HG02884 (cell line): ENCODE results near the gene WNT1.

Source experiments
- ATAC-seq: cut with Tn5 transposase; IDR thresholded peaks from one replicate; pipeline ENCODE4 v1.9.1; 2021; ENCODE audit warnings: mild to moderate bottlenecking, moderate library complexity; ENCODE audit not compliant: unreplicated experiment

Gene WNT1

DNA sequence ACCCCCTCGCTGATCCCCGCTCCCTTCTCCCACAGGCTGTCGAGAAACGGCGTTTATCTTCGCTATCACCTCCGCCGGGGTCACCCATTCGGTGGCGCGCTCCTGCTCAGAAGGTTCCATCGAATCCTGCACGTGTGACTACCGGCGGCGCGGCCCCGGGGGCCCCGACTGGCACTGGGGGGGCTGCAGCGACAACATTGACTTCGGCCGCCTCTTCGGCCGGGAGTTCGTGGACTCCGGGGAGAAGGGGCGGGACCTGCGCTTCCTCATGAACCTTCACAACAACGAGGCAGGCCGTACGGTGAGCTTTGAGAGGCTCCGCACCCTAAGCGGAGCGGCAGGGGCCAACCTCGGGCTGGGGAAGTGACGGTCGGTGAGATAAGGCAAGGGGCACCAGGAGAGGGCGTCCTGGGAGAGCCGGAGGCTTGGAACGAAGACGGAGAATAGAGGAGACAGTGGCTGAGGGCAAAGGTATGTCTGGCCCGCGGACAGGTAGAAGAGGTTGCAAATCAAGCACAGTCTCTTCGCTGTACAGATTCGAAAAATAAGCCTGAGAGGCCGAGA, 2.3 kb downstream of the WNT1 start:
- ATAC-seq: no peak

DNA sequence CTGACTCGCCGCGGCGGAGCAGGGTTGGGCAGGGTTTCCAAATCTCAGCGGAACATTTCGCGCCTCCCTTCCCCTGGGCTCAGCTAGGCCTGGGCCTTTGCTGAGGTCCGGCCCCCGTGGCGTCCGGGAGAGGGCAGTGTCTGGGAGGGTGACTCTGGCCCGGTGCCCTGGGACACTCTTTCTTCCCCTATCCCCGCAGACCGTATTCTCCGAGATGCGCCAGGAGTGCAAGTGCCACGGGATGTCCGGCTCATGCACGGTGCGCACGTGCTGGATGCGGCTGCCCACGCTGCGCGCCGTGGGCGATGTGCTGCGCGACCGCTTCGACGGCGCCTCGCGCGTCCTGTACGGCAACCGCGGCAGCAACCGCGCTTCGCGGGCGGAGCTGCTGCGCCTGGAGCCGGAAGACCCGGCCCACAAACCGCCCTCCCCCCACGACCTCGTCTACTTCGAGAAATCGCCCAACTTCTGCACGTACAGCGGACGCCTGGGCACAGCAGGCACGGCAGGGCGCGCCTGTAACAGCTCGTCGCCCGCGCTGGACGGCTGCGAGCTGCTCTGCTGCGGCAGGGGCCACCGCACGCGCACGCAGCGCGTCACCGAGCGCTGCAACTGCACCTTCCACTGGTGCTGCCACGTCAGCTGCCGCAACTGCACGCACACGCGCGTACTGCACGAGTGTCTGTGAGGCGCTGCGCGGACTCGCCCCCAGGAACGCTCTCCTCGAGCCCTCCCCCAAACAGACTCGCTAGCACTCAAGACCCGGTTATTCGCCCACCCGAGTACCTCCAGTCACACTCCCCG, 3.0 kb downstream of the WNT1 start:
- no peak for ATAC-seq

DNA sequence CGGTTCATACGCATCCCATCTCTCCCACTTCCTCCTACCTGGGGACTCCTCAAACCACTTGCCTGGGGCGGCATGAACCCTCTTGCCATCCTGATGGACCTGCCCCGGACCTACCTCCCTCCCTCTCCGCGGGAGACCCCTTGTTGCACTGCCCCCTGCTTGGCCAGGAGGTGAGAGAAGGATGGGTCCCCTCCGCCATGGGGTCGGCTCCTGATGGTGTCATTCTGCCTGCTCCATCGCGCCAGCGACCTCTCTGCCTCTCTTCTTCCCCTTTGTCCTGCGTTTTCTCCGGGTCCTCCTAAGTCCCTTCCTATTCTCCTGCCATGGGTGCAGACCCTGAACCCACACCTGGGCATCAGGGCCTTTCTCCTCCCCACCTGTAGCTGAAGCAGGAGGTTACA, 3.6 kb downstream of the WNT1 start:
- no peak for ATAC-seq

DNA sequence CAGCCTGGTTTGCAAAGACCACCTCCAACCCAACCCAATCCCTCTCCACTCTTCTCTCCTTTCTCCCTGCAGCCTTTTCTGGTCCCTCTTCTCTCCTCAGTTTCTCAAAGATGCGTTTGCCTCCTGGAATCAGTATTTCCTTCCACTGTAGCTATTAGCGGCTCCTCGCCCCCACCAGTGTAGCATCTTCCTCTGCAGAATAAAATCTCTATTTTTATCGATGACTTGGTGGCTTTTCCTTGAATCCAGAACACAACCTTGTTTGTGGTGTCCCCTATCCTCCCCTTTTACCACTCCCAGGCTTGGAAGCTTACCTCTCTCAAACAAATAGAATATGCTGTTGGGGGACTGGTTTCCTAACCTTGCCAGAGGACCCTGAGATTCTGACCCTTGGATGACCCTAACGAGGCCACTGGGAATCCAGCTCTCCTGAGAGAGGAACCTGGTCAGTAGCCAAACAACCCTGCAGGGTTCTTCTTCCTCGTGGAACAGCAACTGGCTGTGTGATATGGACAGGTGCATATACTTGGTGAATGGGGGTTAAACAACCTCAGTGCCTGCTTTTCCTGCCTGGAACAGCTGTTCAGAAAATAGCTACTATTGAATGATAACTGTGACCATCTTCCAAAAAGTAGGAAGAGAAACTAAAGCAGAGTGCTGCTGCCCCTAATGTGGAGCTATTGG, 4.4 kb downstream of the WNT1 start:
- ATAC-seq: no peak

DNA sequence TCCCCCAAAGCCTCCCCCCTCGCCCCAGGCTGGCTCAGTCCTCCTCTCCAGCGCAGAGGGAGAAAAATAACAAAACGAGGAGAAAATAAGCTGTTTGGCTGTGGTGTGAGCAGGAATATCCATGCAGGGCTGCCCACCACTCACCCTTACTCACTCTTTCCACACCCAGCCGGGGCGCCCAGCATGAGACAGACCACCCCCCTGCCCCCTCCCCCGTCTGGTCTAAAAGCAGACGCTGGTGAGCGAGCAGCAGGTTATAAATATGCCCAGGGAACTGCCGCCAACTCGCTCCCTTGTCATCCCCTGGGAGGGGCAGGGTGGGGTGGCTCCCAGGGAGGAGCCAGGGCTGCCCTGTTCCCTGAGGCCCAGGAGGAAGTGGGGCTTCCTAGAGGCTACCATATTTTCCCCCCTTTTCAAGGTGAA, 7.4 kb downstream of the WNT1 start:
- ATAC-seq: no peak

DNA sequence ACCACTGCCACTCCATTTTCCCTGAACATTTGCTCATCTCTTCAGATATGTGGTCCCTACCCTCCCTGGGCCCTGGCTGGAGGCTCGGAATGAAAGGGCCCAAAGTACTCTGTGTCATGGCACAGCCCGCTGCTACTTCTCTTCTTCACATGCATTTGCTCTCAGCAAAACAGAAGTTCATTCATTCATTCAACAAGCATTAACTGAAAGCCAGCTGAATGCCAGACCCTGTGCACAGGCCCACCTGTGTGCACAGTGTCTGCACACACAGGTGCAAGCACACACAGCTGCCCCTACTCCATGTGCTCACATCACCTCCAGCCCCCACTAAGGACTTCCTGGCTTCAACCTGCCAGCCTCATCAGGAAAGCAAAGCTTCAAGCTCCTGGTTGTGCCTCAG, 7.8 kb downstream of the WNT1 start:
- ATAC-seq: no peak

DNA sequence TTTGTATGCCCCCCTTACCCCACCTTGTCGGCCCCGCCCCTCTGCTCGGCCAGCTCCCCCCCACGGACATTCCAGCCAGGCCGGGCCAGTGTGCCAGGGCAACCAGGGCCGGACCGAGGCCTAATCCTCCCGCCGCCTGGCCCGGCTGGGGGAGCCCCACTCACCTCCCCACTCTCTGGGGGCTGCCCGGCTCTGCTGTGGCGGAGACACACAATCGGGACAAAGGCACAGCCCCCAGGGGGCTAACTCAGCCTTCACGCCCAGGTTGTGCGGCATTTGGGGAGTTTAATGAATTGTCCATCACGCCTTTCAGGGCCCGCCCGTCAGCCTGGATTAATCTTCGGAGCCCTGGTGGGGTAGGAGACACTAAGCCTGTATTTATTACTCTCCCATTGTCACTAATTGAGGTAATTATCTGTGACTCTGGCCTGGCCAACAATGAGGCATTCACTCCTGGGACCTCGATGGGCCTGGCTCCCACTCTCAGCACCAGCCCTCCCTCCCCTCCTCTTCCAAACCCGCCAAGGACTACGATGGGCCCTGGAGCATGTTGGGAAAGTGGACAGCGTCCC, 8.7 kb downstream of the WNT1 start:
- ATAC-seq: no peak

DNA sequence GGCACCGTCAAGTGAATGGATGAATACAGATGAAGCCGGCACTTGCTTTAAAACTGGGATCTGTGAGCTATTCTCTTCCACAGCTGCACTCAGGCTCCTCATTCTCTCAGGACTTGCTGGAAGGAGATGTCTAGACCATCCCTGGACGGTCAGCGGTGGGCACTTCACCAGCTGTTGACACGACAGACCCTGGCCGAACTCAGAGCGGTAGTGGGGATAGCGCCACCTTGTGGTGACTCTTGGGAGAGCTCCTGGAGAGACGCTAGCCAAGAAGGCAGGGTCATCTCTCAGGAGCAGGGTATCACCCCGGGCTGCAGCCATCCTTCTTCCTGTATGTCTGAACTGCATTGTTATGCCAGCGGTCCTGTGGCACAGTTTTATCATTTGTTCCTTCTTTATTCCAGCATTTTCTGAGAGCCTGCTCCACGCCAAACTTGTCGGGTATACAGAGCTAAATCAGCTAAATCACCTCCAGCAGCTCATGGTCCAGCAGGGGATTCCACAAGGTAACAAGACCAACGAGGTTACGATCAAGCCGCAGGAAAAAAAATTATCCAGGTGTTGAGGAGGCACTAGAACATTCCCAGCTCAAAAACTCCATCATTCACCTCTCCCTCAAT, 10.0 kb downstream of the WNT1 start:
- no peak for ATAC-seq

DNA sequence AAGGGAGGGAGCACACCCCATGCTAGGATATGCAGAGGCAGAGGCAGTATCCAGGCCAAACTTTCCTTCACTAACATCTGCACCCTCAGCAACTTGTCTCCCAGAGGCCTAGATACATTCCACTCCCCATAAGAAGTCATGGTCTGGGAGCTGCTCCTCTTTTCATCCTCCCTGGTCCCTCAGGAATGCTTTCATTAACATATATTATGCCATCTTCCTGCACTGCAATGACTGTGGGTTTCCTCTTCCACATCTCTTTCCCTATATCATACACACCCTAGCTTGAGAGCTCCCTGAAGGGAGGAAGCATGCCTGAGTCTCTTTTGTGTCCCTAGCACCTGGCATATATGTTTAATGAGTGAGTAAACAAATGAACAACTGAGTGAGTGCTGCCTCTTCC, 12.4 kb downstream of the WNT1 start:
- no peak for ATAC-seq

DNA sequence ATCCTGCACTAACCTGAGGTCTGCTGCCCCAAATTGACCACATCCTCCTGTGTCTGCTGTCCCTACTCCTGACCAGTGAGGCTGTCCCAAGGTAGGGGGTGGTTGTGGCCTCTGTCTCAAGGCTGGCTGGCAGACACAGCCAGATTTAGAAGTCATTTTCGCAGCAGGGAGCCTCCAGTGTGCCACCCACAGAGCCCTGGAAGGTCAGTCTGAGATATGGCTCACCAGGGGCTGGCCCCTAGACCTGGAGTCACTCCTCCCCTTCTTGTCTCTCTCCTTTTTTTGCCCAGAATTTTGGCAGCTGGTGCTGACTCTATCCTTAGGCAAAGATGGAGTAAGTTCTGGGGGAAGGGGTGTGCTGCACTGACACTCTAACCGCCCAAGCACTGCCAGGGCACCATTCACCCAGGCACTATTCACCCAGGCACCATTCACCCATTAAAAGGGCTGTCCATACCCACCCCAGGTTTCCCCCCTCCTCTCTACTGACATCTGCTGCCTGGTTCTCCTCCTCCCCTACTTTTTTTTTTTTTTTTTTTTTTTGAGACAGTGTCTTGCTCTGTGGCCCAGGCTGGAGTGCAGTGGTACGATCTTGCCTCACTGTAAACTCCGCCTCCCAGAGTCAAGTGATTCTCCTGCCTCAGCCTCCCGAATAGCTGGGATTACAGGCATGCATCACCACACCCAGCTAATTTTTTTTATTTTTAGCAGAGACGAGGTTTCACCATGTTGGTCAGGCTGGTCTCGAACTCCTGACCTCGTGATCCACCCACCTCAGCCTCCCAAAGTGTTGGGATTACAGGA, 13.3 kb downstream of the WNT1 start:
- ATAC-seq: no peak

DNA sequence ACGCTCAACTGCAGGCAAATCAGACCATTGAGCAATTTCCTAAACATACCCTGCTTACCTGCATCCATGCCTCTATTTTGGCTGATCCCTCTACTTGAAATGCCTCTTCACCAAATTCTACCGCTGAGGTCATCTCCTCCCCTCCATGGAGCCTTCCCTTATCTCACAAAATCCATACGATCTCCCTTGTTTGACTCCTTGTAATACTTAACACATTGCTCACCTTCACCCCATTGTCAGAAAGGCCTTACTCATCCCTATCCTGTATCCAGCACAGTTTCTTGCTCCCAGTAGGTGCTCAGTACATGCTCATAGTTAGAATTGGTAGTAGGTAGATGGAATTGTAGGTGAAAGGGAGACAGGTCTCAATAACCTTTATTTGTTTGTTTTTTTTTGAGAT, 15.7 kb downstream of the WNT1 start:
- ATAC-seq: no peak

DNA sequence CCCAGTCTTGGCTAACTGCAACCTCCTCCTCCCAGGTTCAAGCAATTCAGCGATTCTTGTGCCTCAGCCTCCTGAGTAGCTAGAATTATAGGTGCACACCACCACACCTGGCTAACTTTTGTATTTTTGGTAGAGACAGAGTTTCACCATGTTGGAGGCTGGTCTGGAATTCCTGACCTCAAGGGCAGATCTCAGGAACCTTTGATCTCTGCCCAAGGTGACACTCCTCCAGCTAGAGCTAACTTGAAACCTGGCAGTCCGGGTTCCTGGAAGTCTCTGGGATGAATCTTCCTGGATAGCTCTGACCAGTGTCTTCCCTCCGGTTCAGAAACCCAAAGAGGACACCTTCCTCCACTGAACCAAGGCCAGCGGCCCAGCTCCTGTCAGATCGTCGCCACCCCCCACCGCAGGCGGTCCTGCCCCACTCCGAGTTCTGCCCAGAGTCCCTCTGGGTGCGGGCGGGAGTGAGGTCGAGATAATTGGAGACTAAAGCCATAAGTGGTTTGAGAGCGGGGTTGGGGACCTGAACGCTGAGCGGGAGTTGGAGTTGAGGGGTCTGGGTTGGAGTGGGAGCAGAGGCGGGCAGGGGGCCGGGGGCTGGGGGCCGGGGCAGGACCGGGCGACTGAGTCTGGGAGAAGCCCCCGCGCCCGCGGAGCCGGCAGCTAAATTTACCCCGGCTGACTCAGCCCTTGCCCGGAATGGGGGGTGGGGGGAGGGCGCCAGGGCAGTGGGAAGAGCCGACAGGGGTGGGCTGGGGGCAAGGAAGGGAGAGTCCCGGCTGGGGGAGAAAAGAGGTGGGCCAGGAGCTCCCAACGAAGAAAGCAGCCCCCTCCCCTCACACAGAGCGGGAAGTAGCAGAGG, 16.3 kb downstream of the WNT1 start:
- ATAC-seq: no peak

DNA sequence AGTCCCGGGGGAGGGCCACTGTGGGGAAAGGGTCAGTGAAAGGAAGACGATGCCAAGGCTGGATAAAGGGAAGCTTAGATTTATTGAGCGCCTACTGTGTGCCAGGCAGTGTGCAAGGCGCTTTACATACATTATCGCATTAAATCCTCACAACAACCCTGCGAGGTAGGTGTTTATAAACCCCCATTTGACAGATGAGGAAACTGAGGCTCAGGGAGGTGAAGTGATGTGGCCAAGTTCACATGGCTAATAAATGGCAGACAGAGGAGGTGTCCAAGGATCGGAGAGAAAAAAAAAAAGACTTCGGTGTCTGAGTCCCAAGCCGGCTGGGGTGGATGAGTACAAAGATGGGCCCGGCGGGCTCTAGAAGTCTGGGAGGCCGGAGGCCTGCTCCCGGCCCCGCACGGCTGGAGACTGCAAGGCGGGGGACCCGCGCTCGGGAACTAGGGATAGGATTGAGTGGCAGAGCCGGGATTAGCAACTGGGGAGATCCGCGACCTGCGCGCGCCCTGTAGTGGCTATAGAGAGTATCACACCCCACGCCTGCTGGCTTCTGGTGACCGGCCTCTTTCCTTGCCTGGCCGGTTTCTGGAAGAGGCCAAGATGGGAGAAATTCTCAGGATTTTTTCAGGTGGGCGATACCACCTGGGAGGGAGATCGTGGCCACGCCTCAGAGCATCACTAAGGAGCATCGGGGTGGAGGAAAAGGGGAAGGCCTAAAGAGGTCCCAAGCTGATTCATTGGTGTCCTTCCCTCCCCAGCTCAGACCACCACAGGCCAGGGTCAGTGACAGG, 17.2 kb downstream of the WNT1 start:
- ATAC-seq: no peak

DNA sequence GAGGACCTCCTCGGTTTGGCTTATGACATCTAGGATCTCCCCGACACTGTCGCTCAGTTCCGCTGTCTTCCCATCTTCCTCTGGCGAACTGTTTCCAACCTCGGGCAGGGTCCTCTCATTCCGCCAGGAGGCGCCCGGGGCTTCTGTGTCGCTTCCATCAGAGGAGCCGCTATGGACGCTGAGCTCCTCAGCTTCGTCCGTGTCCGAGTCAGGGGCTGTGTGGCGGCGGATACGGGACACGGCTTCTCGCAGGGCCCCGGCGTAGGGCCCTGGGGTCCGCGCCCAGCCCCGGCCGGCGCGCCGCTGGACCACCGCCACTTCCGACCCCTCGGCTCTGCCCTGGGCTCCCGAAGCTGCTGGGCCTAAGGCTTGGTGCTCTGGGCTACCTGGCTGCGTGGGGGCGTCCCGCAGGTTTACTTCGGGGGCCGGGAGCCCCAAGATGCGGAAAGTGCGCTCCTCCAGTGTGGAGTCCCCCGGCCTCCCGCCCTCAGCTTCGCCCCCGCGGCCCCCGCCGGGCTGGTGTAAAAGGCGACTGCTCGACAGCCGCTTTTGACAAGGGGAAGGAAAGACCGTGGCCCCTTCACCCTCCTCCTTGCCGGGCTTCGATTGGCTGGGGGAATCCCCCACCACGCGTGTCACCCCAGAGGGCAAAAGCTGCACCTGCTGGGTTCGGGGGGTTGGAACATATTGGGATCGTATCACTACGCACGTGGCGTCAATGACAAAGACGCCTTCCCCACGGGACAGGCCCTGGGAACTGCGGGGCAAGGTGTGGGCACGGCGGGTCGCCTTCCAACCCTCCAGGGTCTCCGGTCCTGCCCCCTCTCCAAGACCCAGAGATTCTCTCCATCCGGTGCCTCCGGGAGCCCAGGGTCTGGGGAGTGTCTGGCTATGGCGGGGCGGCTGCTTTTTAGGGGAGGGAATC, 18.9 kb downstream of the WNT1 start:
- no peak for ATAC-seq

DNA sequence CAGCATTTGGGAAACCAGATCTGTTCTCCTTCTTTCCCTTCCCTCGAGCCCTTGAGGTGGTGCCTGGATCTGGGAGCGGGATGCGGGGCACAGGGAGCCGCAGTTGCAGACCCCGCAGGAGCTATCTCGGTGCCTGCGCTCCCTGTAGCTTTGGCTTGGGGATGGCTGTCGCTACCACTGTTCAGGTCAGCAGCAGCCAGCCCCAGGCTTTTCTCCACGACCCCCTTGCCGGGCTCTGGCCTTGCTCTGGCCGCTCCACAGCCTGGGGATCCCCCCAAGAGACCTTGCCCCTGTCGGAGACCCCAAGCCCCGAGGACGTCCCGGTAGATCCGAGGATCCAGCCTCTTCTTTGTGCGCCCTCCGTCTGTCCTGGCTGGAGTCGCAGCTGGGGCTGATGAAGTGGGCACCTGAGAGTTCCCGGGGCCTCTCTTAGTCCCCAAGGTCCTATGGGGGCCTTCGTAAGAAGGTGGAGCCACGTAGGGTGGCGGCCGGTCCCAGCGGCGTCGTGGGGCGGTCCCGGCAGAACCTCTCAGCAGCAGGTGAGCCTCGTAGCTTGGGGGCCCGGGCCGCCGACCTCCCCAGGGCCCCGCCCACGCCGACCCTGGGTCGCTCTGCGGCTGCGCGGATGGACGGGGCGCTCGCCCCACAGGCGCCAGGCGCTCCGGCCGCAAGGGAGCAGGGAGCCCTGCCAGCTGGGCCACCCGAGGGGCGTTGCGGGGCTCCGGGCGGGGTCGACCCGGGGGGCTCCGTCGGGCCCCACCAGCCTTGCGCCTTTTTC, 19.8 kb downstream of the WNT1 start:
- ATAC-seq: no peak

DNA sequence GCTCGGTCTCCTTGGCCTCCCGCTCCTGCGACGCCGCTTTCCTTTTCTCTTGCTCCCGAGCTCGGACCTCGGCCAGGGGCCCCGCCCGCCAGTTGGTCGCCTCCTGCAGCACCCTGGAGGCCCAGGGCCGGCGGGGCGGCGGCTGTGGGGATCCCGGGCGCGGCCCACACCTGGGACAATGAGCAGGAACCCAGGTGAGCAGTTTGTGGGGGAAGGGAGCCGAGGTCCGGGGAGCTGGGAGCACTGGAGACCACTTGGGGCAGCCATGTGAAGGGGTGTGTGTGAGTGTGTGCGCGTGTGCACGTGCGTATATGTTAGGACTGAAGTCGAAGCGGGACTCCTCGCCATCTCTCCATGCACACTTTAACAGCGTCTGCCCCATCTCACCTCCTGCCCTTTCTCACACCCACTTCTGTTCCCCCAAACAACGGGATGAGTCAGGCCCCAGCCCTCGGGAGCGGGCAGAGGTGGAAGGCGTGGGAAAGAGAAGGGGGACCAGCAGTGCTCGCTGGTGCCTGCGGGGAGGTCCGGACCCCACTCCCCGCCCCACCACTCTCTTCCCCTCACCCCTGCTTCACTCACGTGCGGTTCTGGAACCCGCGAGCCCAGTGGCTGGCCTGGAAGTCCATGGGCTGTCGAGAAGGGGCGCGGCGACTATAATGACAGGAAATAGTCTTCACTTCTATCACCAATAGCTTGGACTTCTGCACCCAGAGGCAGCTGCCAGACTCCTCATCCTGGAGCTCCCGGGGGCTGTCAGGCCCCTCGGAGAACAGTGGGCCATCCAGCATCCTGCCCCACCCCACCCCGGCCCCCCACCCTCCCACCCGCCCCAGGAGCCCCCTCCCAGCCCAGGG, 20.6 kb downstream of the WNT1 start:
- ATAC-seq: no peak
